Activated CD8-positive, alpha-beta memory T cell treated with anti-CD3 and anti-CD28 coated beads, Interleukin-2, amount 50 U/mL, for 1 hour (primary cell): ENCODE results near the gene ADD1.
"Not testable (repeated sequence)": the region's sequence is repeated elsewhere in the genome, so short reads cannot be mapped to it uniquely, and the experiment has no call there.

Source experiments
- DNase-seq: peaks from one replicate; pipeline ENCODE4 v3.0.0-alpha.2; 2020; ENCODE audit errors: extremely low read depth

Gene ADD1

DNA sequence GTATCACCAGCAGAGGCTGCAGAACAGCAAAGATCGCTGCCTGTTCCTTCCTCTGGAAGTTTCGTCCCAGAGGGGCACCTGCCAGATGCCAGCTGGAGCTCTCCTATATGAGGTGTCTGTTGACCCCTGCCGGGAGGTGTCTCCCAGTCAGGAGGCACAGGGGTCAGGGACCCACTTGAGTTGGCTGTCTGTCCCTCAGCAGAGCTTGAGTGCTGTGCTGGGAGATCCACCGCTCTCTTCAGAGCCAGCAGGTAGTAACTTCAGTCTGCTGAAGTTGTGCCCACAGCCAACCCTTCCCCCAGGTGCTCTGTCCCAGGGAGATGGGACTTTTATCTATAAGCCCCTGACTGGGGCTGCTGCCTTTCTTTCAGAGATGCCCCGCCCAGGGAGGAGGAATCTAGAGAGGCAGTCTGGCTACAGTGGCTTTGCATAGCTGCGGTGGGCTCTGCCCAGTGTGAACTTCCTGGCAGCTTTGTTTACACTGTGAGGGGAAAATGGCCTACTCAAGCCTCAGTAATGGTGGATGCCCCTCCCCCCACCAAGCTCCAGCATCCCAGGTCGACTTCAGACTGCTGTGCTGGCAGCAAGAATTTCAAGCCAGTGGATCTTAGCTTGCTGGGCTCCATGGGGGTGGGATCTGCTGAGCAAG is 78.9 kb downstream of the ADD1 start:
- not testable (repeated sequence) for DNase-seq

DNA sequence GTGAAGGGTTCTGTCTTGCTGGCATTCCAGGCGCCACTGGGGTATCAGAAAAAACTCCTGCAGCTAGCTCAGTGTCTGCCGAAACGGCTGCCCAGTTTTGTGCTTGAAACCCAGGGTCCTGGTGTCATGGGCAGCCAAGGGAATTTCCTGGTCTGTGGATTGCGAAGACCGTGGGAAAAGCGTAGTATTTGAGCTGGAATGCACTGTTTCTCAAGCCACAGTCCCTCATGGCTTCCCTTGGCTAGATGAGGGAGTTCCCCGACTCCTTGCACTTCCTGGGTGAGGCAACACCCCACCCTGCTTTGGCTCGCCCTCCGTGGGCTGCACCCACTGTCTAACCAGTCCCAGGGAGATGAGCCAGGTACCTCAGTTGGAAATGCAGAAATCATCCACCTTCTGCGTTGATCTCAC is 79.5 kb downstream of the ADD1 start:
- no peak for DNase-seq

DNA sequence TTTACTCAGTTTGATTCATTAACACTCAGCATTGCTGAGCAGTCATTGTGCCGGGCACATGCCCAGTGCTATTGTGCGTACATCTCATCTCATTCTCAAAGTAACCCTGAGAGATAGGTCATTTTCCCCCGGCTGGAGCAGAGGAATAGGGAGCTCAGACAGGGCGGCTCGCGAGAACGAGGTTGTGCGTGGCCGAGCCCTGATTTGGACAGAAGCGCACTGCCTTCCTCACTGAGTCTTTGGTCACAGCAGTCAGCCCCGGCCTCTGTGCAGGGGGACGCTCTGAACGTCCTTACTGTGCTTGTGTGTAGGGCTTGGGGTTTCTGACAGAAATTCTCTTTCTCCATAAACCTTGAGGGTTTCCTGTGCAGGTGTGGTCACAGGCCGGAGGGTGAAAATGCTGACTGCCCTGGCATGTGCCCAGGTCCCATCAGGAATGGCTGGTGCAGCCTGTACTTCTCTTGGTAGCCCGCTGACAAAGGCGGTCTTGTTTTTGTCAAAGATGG is 80.1 kb downstream of the ADD1 start:
- no peak for DNase-seq

DNA sequence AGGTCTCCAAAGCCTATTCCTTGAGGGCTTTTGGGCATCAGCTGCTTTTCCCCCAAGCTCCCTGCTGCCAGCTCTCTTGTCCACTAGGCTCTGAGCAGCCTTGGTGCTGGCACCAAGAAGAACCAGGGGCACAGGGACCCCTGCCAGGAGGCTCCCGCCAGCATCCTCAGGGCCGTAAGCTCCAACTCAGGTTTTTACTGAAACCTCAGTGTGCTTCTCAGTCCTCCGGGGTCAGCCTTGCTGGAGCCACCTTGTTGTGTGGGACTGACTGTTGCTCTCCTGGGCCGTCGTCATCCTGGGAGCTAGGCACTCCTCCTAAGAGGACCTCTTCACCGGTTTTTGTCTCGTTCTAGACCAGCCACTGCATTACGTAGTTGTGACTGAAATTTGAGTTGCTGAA is 80.6 kb downstream of the ADD1 start:
- no peak for DNase-seq

DNA sequence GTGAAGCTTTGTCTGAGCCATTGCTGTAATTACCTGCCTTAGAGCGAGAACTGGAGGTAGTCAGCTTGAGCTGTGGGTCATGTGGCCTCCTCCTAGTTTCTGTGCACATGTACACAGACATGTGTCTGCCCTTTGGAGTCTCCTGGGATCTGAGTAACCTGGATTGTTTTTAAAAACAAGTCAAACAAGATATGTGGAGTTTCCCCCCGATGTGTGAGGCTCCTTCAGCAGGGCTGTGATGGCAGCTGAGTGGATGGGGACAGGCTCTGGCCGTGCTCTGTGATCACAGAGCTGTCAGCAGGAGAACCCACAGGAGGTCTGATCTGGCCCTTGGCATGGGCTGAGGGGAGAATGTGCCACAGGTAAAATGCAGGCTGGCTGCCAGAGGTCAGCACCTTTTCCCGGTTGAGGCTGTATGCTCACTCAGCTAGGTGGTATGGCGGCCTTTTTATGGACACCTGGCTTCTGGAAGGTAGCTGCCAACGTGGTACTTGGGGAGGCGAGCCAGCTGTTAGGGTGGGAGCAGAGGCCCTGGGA is 81.2 kb downstream of the ADD1 start:
- no peak for DNase-seq

DNA sequence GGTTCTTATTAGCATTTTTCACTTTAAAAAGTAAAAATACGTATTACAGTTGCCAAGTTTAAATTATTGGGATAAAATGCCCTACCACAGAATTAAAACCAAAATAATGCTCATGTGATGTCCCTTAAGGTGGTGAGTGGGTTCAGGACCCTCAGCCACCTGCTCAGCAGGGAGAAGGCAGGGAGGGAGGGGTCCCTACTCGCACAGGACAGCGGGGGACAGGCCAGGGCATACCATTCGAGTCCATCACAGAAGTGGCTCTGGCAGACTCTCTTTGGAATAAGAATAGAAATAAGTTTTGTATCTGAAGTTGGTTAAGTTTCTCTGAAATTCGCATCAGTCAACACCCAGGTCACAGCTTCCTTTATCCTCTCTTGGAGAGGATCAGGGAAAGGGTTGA is 81.9 kb downstream of the ADD1 start:
- no peak for DNase-seq

DNA sequence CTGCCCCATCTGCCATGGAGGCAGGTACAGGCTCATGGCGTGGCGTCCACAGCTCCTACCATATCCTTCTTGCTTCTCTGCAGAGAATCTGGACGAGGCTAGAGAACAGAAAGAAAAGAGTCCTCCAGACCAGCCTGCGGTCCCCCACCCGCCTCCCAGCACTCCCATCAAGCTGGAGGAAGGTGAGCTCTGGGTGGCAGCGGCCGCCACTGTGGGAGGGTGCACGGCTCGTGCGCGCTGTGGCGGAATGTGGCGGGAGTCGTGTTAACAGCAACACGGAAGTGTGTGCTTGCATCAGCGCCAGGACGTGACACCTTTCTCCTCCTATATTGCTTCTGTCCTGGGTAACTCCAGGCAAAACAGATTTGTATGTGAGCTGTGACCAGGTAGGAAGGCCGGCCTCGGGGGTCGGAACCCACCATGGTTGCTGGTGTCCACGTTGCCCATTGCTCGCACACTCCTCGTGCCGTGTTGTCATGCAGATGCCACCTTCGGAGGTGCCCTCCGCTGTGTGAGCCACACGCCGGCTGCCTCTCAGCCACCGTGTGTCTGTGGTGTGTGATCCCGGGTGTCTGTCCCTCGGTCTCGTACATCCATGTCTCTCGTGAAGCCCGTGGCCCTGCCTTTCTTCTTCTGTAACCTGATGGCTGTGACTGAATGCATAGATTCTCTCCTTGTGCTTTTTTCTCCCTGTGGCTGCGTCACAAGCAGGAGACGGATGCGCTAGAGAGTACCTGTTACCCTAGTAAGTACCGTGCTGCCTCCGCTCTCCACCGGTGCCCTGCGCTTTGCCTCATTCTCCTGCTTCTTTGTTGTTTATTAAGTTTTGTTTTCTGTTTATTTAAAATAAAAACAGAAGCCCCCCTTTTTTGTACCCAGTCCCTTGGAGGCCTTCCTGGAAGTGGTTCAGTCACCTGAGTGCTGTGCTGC is 82.6 kb downstream of the ADD1 start:
- DNase-seq, result no peak

DNA sequence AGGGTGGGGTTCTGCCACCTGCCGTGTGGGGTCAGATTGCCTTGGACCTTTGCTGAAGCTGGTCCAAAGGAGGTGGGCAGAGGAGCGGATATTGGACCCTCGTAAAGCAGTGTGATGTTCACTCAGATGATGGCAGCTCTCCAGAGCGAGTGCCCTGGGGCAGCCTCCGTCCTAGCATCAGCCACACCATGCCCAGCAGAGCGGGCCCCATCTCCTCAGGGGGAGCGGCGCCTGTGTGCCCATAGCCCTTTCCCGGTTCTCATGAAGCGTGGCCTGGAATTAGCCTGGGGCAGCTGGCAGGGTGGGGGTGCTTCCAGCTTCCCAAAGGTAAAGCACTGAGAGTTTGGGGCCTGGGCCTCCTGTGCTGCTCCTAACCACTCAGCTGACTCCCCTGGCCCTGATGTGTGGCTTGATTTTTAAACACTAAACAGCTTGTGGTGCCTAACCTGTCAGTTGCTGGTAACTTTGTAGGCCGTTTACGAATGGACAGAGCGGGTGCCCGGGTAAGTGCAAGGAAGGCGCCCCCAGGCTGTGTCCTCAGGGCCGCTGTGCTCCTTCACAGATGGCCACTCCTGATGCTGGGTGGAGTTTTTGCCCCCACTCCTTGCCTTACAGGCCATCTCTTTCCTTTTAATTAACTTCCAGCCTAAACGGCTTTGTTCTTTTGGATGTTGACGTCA is 83.5 kb downstream of the ADD1 start:
- no peak for DNase-seq

DNA sequence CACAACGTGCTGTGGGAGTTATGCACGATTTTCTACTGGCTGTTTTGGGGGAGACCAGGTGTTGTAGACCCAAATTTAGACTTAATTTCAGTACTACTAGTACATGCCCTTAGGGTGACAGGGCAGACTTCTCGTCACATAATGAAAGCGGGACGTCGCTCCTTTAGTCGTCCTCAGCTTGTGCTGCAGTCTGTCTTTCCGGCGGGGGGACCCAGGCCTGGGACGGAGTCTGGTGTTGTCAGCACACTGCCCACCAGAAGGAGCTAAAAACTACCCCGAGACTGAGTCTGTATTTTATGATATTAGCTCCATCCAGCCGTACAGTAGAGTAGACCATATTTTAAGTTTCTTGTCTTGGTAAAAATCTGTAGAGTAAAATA is 84.0 kb downstream of the ADD1 start:
- DNase-seq, result no peak

DNA sequence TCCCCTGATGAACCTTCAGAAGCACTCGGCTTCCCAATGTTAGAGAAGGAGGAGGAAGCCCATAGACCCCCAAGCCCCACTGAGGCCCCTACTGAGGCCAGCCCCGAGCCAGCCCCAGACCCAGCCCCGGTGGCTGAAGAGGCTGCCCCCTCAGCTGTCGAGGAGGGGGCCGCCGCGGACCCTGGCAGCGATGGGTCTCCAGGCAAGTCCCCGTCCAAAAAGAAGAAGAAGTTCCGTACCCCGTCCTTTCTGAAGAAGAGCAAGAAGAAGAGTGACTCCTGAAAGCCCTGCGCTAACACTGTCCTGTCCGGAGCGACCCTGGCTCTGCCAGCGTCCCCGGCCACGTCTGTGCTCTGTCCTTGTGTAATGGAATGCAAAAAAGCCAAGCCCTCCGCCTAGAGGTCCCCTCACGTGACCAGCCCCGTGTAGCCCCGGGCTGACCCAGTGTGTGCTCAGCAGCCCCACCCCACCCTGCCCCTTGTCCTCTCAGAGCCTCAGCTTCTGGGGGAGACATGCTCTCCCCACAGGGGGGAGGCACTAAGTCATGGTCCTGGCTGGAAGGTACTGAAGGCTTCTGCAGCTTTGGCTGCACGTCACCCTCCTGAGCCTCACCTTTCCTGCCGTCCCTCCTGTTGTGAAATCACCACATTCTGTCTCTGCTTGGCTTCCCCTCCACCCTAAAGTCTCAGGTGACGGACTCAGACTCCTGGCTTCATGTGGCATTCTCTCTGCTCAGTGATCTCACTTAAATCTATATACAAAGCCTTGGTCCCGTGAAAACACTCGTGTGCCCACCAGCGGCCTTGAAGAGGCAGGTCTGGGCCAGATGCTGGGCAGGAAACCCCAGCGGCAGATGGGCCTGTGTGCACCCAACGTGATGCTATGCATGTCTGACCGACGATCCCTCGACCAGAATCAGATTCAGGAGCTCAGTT is 84.9 kb downstream of the ADD1 start:
- no peak for DNase-seq

DNA sequence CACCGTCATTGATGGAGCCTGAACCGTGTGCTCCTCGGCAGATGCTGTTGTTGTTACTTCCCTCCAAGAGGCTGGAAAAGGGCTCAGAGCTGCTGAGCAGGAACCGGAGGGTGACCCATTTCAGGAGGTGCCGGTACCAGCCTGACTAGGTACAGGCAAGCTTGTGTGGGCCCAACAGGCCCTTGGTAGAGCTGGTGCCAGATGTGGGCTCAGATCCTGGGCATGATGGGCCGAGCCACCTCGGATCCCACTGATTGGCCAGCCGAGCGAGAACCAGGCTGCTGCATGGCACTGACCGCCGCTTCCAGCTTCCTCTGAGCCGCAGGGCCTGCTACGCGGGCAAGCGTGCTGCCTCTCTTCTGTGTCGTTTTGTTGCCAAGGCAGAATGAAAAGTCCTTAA is 85.8 kb downstream of the ADD1 start:
- DNase-seq, result no peak

DNA sequence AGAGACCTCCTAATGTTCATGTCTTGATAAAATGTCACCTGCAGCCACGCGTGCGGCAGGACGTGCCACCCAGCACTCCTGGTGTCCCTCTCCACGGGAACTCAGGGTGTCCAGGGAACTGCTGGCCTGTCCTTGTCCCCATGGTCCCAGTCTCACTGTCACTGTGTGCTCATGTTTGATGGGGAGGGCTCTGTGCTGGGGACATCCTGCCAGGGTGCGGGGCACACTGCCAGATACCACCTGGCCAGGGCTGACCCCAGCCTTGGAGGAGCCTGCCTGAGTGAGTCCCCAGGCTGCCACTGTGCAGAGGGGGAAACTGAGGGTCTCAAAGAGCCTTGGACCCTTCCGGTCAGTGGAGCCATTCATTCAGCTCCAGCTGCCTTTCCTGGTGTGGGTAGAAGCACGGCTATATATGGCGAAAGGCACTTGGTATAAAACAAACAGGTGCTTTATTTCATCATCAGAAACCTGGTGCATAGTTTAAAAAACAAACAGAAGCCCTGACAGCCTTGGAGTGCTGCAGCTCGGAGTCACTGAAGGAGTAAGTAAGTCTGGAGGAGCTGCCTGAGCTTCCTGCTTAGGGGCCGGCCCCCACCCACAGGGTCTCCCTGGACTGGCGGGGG is 86.6 kb downstream of the ADD1 start:
- no peak for DNase-seq

DNA sequence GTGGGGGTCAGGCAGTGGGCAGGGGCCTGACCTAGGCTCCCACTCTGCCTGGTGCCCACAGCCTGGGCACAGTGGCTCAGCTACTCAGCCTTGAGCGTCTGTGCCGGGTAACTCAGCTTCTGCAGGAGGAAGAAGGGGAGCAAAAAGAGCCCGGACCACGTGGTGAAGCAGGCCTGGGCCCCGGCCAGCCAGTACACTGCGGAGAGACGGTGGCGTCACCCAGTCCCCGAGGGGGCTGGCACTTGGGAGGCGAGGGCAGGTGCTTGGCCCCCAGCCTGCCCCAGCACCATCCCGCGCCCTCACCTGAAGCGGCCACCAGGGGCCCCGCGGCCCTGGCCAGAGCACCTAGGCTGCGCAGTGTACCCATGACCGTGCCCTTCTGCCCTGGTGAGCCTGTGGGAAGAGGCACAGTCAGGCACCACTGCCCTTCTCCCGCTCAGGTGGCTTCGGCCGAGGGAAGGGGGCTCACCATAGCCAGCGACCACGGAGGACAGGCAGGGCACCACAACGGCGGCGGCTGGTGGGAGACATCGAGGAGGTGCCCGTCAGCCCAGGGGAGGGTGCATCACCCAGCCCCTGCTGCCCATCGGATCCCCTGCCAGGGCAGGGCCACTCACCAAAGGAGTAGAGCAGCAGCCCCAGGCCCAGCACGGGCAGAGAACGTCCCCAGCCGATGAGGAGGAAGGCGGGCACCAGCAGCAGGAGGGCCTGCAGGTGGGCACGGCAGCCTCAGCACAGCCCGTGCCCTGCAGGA is 87.3 kb downstream of the ADD1 start:
- DNase-seq, result no peak

DNA sequence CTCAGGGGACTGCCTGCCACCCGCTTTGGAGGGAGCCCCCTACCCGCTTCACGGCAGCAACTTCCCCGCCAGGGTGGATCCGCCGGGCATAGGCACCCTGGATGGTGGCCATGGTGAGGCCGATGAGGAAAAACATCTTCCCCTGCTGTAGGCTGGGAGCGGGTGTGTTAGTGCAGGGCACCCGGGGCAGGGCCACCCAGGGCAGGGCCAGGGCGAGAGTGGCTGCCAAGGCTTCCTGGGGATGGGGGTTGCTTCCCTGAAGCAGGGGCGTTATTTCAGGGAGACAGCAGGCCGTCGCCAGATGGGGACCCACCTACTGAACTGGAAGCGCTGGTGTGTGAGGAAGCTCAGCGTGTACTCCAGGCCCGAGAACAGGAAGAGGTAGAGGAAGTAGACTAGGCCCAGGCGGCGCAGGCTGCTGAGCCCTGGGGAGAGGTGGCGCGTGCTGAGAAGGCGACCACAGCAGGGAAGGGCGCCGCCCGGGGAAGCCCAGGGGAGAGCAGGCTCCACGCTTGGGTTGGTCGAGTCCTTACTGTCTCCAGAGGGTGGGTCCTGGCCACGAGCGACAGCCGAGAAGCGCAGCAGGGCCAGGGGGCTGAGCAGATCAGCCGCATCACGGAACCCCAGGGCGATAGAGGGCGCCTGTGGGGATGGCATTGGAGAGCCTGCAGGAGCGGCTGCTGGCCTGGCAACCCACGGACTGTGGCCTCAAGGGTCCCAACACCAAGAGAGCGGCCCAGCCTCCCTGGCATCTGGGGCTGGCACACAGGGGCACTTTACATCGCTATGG is 88.1 kb downstream of the ADD1 start:
- no peak for DNase-seq

DNA sequence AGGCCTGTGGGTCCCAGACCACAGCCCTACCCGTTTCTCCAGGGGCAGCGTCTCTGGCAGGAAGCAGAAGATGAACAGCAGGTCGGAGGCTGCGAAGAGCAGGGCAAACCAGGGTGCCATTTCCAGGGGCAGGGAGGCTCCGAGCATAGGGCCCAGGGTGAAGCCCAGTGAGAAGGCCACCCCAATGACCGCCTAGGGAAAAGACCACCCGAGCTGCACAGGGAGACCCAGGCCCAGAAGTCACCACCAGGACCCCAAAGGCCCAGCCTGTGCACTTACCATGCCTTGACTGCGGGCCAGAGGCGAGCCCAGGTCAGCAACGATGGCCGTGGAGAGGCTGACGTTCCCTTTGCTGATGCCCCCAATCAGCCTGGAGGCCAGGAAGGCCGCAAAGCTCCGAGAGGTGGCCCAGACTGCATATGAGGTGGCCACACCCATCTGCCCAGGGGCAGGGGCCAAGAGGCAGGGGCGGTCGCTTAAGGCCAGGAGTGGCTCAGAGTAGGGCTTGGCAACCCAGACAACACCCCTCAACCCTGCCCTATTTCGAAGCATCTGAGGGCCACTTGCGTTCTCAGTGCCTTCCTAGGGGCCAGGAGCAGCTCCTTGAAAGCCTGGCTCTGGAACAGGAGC is 88.8 kb downstream of the ADD1 start:
- no peak for DNase-seq

DNA sequence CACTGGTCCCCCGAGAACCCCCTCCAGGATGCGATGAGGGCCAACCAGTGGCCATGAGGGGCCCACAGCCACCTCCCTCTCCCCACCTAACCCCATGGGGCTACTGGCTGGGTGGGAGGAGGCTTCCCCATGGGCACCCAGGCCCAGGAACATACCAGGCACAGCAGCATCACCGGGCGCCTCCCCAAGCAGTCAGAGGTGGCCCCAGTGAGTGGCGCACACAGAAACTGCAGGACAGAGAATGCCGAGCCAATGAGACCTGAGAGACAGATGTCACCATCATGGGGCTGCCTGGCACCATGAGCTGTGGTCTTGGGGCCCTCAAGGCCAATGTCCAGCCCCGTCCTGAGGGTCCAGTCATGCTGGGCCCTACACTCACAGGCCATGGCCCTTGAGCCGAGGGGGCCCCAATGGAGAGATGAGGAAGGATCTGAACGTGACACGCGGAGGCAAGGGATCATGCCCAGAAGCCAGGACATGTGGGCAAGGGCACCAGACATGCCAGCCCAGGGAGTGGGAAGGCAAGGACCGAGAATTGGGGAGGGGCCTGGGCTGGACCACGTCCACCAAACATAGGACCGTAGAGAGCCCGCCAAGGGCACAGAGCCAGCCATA is 89.4 kb downstream of the ADD1 start:
- DNase-seq, result no peak

DNA sequence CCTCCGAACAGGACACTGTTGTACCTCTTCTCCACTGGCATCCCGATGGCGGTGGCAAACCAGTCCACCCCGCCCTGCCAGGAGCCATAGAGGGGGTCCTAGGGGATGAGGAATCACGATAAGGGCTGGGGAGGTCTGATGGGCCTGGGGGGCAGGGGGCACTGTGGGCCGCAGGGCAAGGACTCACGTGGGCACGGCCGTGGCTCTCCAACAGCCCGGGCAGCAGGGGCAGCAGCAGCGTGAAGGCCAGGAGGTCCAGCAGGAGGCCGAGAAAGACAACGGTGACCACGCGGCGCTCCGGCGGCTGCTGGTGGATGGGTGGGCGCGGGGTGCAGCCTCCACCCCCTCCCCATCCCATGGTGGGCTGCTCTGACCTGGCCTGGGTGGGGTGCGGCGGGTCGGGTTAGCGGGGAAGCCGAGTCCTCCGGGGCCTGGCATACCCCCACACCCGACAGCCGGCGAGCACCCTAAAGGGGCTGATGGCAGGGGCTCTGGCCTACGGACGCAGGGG is 90.0 kb downstream of the ADD1 start:
- DNase-seq, result no peak
